ENCODE measurements around the gene TMEM108.

TMEM108 gene

GRCh38 chr3:133443649-133444422 lies 405.6 kb downstream of the TMEM108 start (continued):
- TF ChIP-seq ZNF792 (tag by site-specific recombination; IDR thresholded peaks at IDR 0.05), result no peak
- TF ChIP-seq WT1 (tag by site-specific recombination; IDR thresholded peaks at IDR 0.05), result peak; percentile 49; the same call in 1 of the 2 replicates
- no peak for TF ChIP-seq ZBTB17 (tag by site-specific recombination; IDR thresholded peaks at IDR 0.05)
- TF ChIP-seq YY2 (tag by site-specific recombination; IDR thresholded peaks at IDR 0.05), result no peak
- TF ChIP-seq ZNF664 (tag by site-specific recombination; IDR thresholded peaks at IDR 0.05), result 0 out of 2 replicates have a peak, but pooled peaks have one; percentile 32
- peak; percentile 39 for TF ChIP-seq ZNF335 (tag by site-specific recombination; conservative IDR thresholded peaks at IDR 0.05)
- TF ChIP-seq ZNF157 (tag by site-specific recombination; IDR thresholded peaks at IDR 0.05), result no peak
- TF ChIP-seq, protein P1, sequence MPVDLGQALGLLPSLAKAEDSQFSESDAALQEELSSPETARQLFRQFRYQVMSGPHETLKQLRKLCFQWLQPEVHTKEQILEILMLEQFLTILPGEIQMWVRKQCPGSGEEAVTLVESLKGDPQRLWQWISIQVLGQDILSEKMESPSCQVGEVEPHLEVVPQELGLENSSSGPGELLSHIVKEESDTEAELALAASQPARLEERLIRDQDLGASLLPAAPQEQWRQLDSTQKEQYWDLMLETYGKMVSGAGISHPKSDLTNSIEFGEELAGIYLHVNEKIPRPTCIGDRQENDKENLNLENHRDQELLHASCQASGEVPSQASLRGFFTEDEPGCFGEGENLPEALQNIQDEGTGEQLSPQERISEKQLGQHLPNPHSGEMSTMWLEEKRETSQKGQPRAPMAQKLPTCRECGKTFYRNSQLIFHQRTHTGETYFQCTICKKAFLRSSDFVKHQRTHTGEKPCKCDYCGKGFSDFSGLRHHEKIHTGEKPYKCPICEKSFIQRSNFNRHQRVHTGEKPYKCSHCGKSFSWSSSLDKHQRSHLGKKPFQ (tag by site-specific recombination; IDR thresholded peaks at IDR 0.05), result no peak
- no peak for TF ChIP-seq ZNF510 (tag by site-specific recombination; IDR thresholded peaks at IDR 0.05; ENCODE audit: insufficient replicate concordance)

GRCh38 chr3:133444423-133444774 lies 406.2 kb downstream of the TMEM108 start:
- H3K9me3 ChIP-seq (ENCODE audit: control insufficient read depth, insufficient read depth, low read depth, low read length), result no peaks in the 10 kb centered on the region

DNA sequence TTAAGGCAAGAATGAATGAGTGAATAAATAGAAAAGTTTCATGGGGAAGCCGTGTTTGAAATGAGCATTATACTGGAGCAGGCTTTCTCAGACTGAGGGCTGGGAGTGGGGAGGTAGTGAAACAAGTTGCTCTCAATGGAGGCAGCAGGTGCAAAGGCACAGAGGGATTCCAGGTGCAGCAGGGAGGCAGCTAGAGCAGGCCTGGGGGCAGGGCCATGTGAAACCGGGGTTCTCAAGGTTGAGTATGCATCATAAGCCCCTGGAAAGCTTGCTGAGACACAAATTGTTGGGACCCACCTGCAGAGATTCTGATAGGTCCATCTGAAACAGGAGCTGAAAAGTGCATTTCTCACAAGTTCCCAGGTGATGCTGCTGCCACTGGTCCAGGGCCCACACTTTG lies 406.9 kb downstream of the TMEM108 start:
- H3K4me3 ChIP-seq (ENCODE audit: low read depth, low read length), result no peak overlapping the region
- no peaks in the 10 kb centered on the region for H3K4me1 ChIP-seq (ENCODE audit: control insufficient read depth, insufficient read depth, low read length)
- H3K9me3 ChIP-seq (ENCODE audit: control insufficient read depth, insufficient read depth, low read depth, low read length), result no peaks in the 10 kb centered on the region
- CTCF ChIA-PET, result no interaction called here
- no peaks in the 10 kb centered on the region for H3K36me3 ChIP-seq (ENCODE audit: control insufficient read depth in 2 of 2, insufficient read depth in 1 of 2, low read length in 2 of 2)
- no peak for TF ChIP-seq ZSCAN4 (tag by site-specific recombination; IDR thresholded peaks at IDR 0.05)
- H3K27ac ChIP-seq (ENCODE audit: extremely low read depth, low read depth, low read length), result no peak overlapping the region
- POLR2A ChIA-PET, result no interaction called here

More at GRCh38 chr3:133444423-133444774, 406.2 kb downstream of the TMEM108 start:
- Histone ChIP-seq H3K4me1 (ENCODE audit: control insufficient read depth, insufficient read depth, low read length) (no peaks in the 10 kb centered on the region), H3K4me3 (ENCODE audit: low read depth, low read length) (no peak overlapping the region), H3K27ac (ENCODE audit: extremely low read depth, low read depth, low read length) (0 out of 2 replicates have a peak overlapping the region, but pooled peaks have one; percentile 16), H3K36me3 (ENCODE audit: control insufficient read depth in 2 of 2, insufficient read depth in 1 of 2, low read length in 2 of 2) (no peaks in the 10 kb centered on the region)
- TF ChIP-seq ZNF266 (tag by site-specific recombination; IDR thresholded peaks at IDR 0.05; ENCODE audit: low read depth), result no peak
- no peak for TF ChIP-seq REPIN1 (tag by site-specific recombination; IDR thresholded peaks at IDR 0.05; ENCODE audit: low read depth)
- peak; percentile 78 for TF ChIP-seq PRDM10 (tag by site-specific recombination; IDR thresholded peaks at IDR 0.05)
- ChIA-PET POLR2A (no interaction called here), CTCF (interaction anchor here (1.2 kb wide), 1 partner anchor 134 kb away, joined by 3 read pairs; no protein-coding TSS in a partner anchor)

Measured in HEK293 (cell line).